Coronary artery (tissue), 2 donors: ENCODE data around the gene MRPL39.

Experiments
- DNase-seq: peaks from one replicate; pipeline ENCODE4 v3.0.0-alpha.2; 2017; ENCODE audit warnings: low spot score
- H3K27ac ChIP-seq, 2 donors: fragments of 200-600 bp; sonication (generic); one replicate each; pipeline ENCODE4 v1.5.1; 2016 to 2019
- H3K4me3 ChIP-seq: fragments of 200-600 bp; sonication (generic); 2 replicates; pipeline ENCODE4 v1.5.1; 2016; ENCODE audit warnings: mild to moderate bottlenecking, moderate library complexity
- CTCF ChIP-seq: fragments of 200-600 bp; sonication (generic); IDR thresholded peaks from one replicate; pipeline ENCODE4 v1.5.1; 2019; ENCODE audit warnings: antibody characterized with exemption

The MRPL39 gene

GRCh38 chr21:25578056-25578961, 29.0 kb downstream of the MRPL39 start:
- no peak for TF ChIP-seq CTCF
- DNase-seq, result no peak
- no peak overlapping the region for H3K4me3 ChIP-seq
- no peak overlapping the region for H3K27ac ChIP-seq

GRCh38 chr21:25577424-25578055, 29.7 kb downstream of the MRPL39 start:
- Histone ChIP-seq H3K4me3 (no peak overlapping the region), H3K27ac (no peak overlapping the region)
- TF ChIP-seq CTCF, result no peak
- no peak for DNase-seq

DNA sequence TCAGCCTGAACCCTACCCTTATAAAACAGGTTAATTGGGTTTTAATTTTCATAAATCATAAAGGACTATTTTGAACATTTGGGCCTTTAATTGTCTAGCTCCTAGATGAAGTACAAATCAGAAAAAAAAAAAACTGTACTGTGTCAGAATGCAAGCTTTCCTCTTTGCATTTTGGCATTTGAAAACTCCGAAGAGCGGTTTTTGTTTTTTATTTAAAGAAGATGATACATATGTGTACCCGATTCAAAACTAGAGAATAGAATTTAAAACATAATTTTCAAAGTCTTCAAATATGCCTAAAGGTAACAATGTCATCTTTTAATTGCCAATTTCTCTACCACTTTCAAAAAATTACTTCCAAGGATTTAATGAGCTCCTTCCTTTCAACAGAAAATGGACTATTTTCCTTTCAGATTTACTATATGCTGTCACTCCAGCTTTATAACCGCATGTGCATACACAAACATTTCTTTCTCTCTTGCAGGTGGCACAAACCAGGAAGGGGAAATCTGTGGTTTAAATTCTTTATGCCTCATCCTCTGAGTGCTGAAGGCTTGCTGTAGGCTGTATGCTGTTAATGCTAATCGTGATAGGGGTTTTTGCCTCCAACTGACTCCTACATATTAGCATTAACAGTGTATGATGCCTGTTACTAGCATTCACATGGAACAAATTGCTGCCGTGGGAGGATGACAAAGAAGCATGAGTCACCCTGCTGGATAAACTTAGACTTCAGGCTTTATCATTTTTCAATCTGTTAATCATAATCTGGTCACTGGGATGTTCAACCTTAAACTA, 33.7 kb downstream of the MRPL39 start:
- Histone ChIP-seq H3K27ac (no peak overlapping the region), H3K4me3 (no peak overlapping the region)
- TF ChIP-seq CTCF, result no peak
- DNase-seq, result no peak

DNA sequence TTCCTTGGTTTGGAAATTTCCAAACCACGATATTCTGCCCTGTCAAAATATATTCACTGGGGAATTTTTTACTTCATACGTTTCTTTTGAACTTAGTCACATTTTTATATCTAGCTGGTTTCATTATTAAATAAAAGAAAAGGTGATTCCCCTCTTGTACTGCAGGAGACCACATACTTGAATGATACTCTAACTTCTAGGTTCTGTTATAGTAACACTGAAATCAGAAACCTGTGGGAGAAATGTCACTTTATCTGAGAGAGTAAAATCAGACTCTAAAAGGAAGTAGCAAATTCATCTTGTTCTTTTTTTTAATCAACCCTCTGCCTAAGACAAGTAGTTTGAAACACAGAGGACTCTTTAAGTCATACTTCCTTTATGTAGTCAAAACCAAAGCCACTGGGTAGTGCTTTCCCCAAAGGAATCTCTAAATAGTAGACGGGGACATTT, 34.4 kb downstream of the MRPL39 start:
- no peak overlapping the region for H3K4me3 ChIP-seq
- no peak for DNase-seq
- TF ChIP-seq CTCF, result no peak
- no peak overlapping the region for H3K27ac ChIP-seq

GRCh38 chr21:25571726-25572121, 35.6 kb downstream of the MRPL39 start:
- DNase-seq, result no peak
- H3K27ac ChIP-seq, result no peak overlapping the region

DNA sequence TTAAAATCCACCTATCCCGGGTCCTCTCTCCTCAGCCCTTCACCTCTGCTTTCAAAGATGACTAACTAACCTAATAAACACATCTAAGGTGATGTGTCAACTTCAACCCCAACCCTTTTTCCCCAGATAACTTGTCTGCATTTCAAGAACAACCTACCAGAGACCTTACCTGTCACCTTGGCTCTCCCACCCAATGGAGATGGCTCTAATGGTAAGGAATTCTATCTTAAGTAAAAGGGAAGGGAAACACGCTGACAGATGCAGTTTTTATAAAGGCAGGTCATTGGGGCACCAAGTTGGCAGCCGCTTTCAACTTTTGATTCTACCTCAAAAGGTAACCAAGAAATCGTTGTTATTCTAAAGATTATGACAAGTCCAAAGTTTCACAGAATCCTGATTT, 37.6 kb downstream of the MRPL39 start:
- no peak overlapping the region for H3K27ac ChIP-seq
- no peak for DNase-seq
- no peak for TF ChIP-seq CTCF
- H3K4me3 ChIP-seq, result no peak overlapping the region

More at GRCh38 chr21:25571726-25572121, 35.6 kb downstream of the MRPL39 start:
- TF ChIP-seq CTCF, result no peak
- no peak overlapping the region for H3K4me3 ChIP-seq
